GM21528 (cell line): Measurements from ENCODE around the gene VPS9D1.
A peak's percentile ranks its signal among the peaks of the same experiment; 100 is the strongest.
"Not testable (repeated sequence)": the region's sequence is repeated elsewhere in the genome, so short reads cannot be mapped to it uniquely, and the experiment has no call there.

Source experiments
- ATAC-seq: cut with Tn5 transposase; IDR thresholded peaks from one replicate; pipeline ENCODE4 v1.9.1; 2021; ENCODE audit warnings: mild to moderate bottlenecking, moderate library complexity; ENCODE audit not compliant: unreplicated experiment, low FRiP score

VPS9D1 gene

DNA sequence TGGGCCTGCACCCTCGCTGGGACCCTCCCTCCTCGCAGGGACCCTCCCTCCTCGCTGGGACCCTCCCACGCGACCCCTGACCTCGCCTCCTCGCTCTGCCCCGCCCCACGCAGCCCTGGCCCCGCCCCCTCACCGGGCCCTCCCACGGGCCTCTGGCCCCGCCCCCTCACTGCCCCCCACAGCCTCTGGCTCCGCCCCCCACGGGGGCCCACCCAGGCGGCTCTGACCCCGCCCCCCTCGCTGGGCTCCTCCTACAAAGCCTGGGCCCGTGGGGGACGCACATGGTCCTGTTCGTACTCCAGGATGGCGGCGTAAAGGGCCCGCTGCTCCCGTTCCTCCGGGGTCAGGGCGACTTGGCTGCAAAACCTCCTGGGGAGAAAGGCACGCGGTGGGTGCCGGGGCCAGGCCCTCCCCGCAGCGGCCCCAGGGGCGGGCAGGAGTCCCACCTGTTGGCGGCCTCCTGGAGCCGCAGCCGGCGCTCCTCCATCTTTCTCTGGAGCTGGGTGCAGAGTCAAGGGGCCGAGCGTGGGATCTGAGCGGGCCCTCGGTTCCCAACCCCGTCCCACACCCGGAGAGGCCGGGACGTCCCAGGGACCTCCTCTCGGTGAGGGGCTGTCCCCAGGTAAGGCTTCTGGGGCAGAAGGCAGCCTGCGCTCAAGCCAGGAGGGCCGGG lies 9.0 kb downstream of the VPS9D1 start:
- ATAC-seq = peak; percentile 56

DNA sequence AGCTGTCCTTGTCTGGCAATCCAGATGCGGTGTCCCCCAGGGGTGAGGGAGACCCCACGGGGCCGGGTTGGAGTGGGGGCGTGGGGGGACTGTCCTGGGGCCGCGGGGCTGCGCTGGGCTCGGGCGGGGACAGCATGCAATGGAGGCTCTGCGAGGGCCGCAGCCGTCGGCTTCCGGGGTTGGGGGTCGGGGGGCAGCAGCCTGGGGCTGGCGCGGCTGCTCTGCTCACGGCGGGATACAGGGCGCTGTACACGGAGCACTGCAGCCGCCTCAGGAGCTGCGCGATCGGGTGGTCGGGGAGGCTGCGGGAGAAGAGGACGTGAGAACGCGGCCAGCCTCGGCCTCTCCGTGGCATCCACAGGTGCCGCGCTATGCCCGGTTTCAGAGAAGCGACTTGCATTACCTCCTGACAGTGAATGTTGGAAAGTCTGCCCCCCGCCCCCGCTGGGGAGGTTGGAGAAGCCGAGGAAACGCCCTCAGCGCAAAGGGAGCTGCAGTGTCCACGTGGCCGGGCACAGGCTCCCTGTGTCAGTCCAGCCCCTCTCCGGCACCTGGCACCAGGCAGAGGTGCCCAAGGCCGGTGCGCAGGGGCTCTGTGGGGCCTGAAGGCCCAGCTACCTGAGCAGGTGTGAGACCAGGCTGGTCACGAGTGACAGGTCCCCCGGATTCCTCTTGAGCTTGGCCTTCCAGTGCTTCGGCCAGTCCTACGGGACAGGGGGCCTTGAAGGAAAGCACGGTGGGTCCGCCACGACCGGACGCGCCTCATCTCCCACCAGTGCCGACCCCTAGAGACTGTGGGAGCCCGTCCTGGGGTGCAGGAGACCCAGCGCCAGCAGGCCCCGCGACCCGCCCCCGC lies 9.8 kb downstream of the VPS9D1 start:
- ATAC-seq = no peak

DNA sequence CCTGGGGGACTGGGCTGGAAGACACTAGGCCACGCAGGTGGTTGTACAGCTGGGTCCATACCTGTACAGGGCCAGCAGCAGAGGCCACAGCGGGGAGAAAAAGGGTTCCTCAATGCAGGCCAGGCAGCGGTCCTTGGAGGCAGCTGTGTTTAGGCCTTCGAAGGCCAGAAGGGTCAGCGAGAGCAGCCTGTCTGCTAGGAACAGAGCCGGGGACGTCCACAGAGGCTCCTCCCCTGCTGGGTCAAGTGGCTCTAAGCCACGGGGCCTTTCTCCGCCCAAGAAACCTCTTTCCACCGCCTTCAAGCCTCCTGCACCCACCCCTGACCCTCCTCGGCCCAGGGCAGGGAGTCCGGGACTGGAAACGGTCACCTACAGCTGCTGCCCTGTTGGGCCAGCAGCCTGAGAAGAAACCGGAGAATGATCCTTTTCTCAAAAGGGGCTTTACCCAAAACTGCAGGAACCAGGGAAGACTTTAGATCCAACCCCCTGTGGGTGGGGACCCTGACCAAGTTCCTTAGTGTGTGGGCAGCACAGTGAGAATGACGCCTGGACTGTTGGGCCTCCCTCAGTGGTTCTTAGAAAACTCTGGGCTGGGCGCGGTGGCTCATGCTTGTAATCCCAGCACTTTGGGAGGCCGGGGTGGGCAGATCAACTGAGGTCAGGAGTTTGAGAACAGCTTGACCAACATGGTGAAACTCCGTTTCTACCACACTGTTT lies 10.8 kb downstream of the VPS9D1 start:
- ATAC-seq = no peak

DNA sequence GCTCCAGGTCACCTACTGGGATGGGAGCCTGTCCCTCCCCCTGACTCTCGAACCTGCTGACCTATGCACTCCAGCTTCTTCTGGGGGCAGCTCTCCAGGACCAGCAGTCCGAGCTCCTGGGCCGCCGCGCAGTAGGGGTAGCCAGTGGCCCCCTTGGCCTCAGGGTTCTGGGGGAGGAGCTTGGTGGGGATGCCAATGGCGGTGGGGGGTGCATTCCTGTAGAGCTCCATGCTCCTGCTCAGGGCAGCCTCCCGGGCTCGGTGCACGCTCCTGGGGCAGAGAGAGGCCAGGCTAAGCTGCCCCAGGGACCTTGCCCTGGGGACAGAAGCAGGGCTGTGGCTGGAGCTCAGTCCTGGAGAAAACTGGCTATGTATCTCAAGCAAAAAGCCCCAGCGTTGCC lies 11.5 kb downstream of the VPS9D1 start:
- no peak for ATAC-seq

DNA sequence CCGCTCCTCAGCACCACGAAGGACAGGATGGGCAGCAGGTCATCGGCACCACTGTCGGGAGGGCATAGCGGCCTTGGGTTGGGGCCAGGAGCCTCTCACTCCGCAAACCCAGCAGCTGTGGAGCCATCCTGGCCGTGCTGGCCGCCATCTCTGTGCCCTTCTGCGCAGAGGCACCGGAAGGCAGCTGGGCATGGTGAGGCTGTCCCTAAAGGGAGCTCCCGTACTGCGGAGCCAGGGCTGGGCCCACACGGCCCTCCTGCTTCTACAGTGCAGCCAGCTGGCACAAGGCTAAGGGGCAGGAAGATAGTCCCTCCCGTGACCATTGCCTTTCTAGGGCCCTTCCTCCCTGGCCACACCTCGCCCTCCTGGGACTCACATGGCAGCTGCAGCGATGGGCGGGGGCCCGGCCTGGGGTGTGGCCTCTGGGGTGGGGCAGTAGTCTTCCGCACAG lies 12.2 kb downstream of the VPS9D1 start:
- no peak for ATAC-seq

DNA sequence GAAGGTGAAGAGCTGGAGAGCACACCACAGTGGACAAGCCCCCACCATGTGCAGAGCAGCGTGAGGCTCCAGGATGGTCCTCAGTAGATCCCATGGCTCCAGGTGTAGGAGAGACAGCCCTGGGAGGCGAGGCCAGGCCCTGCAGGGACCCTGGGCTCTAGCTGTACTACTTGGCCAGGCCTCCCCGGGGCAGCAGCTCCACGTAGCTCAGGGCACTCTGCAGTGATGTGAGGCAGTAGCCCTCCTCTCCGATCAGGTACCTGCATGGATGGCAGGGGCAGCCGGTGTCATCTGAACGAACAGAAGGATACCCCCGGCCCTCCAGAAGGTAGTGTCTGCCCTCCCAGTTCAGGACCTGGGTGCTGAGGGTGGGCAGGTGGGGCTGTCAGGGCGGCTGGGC lies 13.0 kb downstream of the VPS9D1 start:
- ATAC-seq = no peak

DNA sequence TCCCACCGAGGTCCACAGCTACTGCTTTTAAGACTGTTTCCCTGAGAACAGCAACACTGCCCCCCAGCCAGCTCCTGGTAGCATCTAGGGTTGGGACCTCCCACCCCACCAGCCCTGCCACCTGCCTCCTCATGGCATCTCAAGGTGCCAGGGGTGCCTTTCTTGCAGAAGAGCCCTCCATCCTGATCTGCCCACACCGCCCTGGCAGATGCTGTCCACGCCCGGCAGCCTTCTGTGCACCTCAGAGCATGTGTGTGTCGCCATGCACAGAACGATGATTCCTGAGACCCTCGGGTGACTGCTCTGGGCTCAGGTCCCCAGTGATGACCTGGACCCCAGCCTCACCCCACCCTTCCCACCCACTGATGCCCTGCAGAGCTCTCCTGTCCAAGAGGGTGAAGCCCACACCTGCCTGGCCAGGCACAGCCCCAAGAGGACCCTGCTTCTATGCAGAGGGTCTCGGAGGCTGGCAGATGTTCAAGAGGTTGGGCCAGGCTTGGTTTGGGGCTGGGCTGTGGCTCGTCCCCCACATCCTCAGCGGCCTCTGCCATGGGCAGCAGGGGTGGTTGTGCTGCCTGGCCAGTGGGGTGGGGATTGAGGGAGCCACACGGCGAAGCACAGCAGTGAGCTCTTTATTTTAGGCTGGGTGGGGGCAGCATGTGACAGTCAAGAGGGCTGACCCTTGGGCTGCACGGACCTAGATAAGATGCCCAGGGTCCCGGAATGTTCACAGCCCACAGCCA lies 14.0 kb downstream of the VPS9D1 start:
- ATAC-seq = no peak

DNA sequence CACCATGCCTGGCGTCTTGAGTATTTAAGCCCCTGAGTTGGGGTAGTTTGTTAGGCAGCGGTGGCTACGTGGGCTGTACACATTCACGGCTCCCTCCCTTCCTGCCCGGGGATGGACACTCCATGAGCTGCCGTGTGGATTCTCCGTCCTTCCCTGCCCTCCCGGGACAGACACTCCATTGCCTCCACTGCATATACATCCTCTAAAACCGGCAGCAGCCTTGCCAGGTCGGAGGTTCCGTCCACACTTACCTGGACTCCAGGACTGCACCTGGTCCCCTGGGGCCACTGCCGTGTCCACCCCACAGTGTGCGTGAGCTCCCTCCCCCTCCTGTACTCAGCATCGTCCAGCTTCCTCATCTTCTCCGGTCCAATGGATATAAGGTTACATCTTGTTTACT lies 15.7 kb downstream of the VPS9D1 start:
- no peak for ATAC-seq

DNA sequence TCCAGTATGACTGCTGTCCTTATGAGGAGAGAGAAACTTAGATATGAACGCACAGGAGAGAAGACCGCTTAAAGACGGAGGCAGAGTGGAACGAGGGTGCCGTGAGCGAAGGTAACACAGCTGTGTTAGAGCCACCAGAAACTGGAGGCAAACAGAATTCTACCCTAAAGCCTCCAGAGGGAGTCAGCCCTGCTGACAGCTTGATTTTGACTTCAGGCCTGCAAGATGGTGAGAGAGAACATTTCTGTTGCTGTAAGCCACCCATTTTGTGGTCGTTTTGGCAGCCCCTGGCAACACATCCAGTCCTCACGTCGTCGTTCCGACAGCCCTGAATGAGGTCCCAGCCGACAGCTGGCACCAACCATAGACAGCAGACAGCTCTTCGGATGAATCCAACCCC lies 16.4 kb downstream of the VPS9D1 start:
- ATAC-seq = no peak

DNA sequence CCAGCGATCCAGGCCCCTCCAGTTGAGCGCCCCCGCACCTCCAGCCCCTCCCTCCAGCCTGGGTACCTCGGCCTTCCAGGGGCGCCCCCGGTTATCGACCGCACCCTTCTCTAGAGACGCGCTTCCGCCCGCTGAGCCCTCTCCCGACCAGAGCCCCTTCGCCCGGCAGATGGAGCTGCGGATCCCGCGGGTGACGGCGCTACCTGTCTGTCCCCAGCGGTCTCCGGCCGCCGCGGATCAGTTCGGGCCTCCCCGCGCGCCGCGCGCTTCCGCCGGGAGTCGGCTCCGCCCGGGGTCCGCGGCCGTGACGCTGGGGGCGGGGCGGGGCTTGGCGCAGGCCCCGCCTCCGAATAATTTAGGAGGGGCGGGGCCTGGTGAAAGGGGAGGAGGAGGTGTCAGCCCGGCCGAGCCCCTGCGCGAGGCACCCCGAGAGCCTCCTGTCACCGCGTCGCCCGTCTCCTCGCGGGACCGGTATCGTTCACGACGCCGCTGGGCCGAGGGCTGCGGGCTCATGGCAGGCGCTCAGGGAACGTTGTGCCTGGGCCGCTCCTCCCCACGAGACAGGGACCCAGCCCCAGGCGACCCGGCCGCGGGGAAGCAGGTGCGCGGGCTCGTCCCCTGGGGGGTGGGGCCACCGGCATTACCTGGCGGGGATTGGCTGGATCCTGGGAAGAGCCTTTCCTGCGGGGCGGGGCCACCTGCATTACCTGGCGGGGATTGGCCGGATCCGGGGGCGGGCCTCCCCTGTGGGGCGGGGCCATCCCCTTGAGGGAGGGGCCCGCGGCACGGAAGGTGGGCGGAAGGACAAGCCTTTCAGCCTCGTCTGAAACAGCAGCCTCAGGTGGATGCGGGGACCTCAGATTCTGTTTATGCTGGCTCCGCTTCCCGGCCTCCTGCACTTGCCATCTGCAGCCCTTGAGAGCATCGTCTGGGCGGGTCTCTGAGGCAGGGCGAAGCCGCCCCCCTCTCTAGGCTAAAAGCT lies 19.0 kb downstream of the VPS9D1 start, which contains the start of gene SPATA2L:
SPATA2L (minus strand) TSS at position 281 of the 982 bp plus-strand sequence. CDS start 473 bp downstream, outside the sequence.
- peak; percentile 64 for ATAC-seq

DNA sequence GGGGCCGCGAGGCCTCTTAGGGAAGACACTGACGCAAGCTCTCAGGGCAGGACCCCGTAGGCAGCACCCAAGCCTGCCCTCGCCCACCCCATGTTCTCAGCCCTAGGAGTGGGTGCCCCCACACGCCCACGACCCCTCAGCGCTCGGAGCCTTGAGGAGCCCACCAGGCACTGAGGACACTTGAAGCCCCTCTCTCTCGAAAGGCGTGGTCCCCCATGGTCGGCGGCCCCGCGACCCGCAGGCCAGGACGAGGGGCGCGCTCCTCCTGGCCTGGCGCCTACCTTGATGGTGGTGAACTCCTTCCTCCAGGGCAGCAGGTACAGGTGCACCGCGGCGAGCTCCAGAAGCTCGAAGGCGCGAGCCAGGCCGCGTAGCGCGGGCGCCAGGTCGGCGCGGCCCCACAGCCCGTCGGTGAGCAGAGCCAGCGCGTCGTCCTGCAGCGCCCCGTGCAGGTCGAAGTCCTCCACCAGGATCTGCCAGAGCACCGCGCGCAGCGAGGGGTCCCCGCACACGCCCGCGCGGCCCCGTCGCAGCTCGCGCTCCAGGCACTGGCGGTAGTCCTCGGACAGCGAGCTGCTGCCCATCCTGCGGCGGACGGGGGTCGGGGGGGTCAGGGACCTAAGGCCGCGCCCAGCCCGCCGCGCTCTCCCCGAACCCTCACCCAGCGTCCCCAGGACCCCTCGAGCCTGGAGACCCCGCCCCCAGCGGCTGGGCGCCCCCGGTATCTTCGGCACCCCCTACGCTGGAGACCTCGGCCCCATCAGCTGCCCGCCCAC lies 19.9 kb downstream of the VPS9D1 start:
- peak; percentile 16 for ATAC-seq

DNA sequence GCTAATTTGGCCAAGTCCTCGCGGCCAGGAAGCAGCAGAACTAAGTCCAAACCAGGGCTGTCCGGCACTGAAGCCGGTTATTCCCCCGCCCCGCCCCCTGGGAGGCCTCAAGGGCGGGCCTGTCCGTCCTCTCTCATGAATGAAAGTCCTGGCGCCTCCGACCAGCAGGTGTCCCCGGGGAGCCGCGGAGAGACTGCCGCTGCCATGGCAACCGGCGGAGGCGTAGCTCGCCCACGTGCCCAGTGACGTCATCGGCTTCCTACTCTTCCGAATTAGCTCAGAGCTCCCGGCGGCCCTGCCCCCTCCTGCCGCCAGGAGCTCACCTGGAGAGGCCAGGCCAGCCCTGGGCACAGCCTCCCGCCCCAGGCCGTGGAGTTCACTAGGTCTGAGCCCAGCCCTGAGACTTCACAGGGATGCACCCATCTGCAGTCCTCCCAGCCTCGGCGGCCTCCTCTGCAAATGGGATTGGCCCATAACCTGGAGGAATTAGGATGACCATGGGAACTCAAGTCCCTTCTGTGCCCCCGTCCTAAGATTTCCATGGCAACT lies 20.5 kb downstream of the VPS9D1 start:
- no peak for ATAC-seq

DNA sequence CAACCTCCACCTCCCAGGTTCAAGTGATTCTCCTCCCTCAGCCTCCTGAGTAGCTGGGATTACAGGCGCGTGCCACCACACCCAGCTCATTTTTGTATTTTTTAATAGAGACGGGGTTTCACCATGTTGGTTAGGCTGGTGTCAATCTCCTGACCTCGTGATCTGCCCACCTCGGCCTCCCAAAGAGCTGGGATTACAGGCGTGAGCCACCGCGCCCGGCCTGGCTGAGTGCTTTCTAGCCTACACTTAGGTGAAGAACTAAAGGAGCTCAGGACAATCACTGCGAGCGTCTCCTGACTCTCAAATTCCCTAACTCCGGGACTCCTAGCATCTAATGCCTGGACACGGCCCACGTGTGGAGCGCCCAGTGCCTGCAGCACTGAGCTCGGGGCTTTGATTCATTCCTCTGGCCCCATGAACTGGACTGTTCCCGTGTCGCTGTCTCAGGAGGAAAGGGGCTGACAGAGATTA lies 21.0 kb downstream of the VPS9D1 start:
- not testable (repeated sequence) for ATAC-seq

DNA sequence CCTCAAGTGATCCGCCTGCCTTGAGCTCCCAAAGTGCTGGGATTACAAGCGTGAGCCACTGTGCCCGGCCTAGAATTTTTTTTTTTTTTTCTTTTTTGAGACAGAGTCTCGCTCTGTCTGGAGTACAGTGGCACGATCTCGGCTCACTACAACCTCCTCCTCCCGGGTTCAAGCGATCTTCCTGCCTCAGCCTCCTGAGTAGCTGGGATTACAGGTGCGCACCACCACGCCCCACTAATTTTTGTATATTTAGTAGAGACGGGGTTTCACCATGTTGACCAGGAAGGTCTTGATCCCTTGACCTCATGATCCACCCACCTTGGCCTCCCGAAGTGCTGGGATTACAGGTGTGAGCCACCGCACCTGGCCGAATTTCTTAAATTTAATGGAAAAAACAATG lies 22.0 kb downstream of the VPS9D1 start:
- not testable (repeated sequence) for ATAC-seq

DNA sequence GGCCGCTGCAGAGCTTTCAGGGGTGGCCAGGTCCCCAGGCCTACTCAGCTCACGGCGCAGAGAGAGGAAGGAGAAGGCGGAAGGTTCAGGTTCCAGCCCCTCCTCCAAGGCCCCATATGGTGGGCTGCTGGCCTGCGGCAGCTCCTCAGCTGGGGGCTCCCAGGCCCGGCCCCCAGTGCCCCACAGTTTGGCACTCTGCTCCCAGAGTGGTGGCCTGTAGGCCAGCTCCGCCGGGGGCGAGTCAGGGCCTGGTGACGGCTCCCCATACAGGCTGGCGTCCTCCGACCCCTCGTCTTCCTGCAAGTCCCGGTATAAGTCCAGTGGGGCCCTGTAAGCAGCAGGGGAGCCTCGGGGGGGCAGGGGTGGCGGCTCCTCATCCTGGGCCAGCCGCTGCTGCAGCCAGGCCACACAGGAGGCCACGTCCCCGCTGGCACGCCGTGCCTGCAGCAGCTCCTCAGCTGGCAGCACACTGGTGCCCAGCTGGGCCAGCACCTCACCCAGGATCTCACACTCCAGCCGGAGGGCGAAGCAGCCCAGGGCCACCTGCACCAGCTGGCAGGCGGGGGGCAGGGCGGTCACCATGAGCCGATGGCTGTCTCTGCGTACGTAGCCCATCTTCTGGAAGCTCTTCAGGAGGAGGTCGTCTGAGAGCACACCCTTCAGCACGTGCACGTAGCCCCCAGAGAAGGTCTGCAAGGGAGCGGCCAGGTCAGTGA lies 22.9 kb downstream of the VPS9D1 start:
- no peak for ATAC-seq

DNA sequence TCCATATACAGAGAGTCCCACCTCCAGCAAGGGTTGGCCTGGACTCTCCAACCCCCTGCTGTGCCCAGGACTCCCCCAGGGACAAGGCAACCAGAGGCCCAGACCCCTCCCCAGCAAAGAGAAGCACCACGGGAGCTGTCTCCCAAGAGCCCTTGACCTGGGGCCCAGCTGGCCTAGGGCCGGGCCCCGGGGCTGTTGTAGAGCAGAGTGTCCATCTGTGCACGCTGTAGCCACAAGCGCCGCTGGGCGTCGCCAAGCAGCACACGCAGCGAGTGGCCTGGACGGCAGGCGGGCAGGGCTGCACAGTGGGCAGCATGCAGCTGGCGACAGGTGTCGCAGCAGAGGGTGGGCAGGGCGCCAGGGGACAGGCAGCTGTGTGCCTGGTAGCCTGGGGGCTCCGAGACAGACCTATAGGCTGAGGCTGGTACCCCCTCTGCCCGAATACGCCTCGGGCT lies 23.5 kb downstream of the VPS9D1 start:
- ATAC-seq = no peak

DNA sequence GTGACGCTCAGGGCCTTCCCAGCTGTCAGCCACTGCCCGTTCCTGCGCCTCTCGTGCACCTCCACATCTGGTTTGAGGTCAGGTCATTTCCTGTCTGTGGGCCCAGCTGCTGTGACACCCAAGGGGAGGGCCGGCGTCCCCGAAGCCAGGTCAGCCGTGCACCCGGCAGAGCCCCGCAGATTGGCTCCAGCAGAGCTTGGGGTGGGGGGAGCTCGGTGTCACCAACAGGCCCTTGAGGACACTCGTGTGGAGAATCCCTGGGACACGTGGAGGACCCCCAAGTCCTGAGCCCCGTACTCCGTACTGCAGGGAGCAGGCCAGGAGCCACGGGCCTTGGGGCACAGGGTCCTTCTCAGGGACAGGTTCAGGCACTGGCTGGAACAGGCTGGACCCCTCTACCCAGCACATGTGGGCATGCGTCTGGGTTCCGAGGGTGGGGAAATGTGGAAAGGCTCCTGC lies 24.0 kb downstream of the VPS9D1 start:
- ATAC-seq = no peak
